DMS 273 treated with DMSO at 0.1 percent for 48 hours (cell line): Measurements from ENCODE around the gene GRB2.
A peak's percentile ranks its signal among the peaks of the same experiment; 100 is the strongest.
"Not testable (repeated sequence)": the region's sequence is repeated elsewhere in the genome, so short reads cannot be mapped to it uniquely, and the experiment has no call there.

Experiments
- DNase-seq: peaks from one replicate; lab custom pipeline; 2025; lab: John Stamatoyannopoulos, UW

Gene GRB2

DNA sequence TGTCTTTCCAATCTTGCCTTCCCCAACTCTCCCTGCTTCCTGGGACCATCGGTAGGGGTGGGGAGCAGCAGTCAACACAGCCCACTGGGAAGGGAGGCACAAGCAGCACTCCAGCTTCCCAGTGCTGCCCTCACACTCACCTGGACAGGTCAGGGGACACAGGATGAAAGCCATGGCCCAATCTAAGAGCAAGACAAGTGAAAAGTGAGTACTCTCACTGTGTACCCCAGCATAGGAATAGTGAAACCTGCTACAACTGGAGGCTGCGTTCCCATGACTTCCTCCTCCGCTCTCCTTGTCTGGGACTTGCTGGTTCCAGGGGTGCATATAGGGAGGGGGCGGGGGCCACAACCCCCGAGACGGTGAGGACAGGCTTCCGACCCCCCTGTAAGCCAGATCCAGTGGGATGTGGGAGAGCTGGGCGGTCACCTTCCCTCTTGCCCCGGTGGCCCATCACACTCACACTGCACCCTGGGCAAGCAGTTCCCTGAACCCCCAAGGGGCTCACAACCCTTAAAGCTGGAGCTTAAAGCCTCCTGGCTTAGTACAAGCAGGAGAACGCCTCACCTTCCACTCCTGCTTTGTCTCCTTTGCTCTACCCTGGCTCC, 86.8 kb downstream of the GRB2 start:
- DNase-seq: no peak

DNA sequence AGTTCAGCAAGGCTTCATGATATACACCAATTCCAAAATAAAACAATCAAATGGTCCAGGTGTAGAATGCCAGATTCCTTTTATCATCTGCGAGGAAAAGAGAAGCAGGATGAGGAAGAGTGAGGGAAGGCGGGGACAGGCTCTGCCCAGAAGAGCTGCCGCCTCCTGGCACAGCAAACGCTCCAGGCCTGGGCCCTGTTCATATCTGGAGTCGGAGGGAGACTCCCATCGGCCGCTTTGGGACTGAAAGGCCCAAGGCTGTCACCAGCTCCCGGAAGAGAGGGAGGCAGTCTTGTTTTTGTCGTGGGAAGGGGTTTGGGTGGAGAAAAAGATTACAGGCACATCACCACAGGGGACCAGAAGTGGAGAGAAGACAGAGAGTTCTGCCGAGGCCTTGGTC, 87.3 kb downstream of the GRB2 start:
- no peak for DNase-seq

DNA sequence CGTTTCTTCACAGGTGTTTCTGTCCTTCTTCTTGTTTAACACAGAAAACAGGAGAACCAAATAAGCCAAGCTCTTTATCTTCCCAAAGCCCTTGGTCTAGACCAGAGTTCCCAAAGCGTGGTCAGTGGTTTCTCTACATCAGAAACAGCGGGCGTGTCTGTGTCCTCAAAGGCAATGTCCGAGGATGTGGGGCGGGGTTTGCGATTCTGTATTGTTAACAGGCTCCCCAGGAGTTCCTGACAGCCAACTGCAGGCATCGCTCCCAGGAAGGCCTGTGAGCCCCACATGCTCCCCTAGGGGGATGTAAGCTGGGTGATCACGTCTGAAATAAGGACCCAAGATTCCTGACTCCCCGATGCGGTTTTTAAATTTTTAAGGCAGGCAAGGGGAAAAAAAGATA, 87.8 kb downstream of the GRB2 start:
- no peak for DNase-seq

- no peak for DNase-seq
Observed at GRCh38 chr17:75316253-75316652, 89.2 kb downstream of the GRB2 start.

DNA sequence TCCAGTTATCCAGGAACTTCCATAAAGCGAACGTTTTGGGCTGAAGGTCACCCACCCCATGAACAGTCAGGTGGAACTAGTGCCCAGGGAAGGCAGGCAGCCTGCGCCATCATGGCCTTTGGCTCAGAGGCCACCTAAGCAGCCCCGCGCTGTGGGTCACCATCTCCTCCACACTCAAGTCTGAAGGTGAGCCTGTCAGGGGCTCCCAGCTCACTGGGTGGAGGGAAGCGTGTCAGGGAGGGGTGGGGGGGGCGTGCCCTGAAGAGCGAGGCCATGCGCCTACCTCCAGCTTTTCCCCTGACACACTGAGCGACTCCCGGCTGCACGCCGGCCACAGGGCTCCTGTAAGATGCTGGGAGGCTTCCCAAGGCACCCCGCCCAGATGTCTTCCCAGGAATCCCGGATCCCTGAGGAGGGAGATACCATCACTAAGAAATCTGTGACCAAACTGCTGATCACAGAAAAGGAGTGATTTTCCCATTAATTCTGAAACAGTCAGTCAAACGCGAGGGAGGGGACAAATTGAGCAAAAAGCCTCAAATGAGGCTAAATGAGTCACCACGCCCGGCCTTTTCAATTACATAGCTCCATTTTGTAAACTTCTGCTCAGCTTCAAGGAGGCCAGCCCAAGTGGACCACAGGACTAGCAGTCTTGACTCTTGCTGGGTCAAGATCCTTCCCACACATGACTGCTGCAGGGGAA, 89.8 kb downstream of the GRB2 start:
- no peak for DNase-seq

GRCh38 chr17:75313941-75314551, 91.4 kb downstream of the GRB2 start:
- DNase-seq: no peak

DNA sequence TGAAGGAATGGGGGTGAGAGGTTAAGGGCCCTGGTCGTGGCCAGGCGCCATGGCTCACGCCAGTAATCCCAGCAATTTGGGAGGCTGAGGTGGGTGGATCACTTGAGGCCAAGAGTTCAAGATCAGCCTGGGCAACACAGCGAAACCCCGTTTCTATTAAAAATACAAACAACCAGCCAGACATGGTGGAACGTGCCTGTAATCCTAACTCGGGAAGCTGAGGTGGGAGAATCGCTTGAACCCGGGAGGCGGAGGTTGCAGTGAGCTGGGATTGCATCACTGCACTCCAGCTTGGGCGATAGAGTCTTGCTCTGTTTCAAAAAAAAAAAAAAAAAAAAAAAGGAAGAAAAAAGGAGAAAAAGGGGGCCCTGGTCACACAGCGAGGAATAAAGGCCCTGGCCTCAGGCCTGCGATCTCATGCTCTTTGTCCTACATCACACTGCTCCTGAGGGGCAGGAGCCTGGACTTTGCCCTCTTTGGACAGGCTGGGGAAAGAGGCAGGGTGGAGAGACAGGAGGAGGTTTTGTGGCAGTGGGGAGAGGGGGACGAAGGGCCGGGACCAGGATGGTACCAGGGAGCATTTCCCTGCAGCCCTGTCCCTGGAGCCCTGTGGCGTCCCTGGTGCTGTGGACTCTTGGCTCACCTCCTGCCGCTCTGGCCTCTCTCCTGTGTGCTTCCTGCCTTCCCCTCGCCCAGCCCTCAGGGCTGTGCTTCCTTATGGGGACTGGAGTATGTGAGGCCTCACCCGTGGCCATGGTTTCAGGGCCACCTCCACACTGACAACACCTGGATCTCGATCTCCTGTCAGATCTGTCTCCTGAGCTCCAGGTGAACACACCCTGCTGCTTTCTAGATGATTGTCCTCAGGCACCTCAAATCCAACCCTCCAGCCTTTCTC, 96.5 kb downstream of the GRB2 start:
- DNase-seq: no peak

DNA sequence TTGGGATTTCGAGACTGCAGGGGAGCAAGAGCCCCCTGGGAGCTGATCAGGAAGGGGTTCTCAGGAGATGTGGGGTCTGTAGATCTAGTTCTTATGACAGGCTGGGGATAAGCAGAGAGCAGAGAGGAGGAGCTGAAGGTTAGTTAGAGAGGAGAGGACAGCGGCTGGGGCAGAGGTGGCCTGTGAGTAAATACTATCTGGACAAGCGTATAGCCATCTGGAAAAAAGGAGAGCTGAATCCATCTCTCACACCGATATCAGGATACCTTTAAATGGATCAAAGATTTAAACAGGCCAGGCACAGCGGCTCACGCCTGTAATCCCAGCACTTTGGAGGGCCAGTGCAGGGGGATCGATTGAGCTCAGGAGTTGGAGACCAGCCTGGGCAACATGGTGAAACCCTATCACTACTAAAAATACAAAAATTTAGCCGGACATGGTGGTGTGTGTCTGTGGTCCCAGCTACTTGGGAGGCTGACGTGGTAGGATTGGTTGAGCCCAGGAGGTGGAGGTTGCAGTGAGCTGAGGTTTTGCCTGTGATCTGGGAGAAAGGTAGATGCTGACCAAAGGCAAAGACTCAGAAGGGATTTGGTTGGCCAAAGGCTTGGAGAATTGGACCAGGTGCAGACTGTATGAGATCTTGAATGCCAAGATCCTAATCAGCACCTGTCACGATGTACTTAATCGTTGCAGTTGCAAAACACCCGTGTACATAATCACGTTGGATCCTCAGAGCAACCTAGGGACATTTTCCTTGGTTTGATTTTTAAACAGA, 97.3 kb downstream of the GRB2 start:
- DNase-seq: no peak

DNA sequence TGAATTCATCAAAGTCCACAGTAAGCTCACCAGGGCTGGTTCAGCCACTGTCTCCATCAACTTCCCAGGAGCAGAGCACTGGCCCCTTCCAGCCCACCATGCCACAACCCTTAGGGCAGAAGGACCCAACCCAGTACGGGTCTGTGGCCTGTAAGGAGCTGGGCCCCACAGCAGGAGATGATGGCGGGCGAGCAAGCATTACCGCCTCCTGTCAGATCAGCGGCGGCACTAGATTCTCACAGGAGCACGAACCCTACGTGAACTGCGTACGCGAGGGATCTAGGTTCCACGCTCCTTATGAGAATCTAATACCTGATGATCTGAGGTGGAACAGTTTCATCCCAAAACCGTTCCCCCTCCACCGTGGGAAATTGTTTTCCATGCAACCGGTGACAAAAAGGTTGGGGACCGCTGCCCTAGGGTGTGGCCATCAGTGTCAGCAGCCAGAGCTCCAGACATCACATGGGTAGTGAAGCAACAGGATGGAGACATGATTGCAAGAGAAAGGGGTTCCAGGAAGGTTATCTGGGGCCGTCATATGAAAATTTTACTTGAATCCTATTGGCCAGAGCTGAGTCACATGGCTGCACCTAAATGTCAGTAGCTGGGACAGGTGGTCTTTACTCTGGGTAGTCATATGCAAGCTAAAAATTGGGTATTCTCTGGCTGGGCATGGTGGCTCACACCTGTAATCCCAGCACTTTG, 103.8 kb downstream of the GRB2 start:
- no peak for DNase-seq

DNA sequence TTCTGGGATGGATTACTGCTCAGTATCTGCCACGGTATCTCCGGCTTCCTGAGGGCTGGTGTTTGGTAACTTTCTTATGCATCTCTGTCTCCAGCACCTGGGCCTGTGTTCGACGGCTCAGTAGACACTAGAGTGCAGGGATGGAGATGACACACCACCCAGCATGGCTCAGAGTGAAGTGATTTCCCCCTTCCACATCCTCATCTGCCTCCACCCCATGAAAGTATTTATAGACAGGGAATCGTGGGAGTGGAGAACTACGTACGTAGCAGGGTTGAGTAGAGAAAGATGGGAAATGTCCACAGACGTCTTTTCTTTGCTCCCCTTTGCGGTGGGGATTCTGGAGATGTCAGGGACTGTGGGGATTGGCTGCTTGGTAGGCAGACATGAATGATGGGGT, 104.4 kb downstream of the GRB2 start:
- DNase-seq: no peak

GRCh38 chr17:75300280-75300679, 105.2 kb downstream of the GRB2 start:
- DNase-seq: no peak

DNA sequence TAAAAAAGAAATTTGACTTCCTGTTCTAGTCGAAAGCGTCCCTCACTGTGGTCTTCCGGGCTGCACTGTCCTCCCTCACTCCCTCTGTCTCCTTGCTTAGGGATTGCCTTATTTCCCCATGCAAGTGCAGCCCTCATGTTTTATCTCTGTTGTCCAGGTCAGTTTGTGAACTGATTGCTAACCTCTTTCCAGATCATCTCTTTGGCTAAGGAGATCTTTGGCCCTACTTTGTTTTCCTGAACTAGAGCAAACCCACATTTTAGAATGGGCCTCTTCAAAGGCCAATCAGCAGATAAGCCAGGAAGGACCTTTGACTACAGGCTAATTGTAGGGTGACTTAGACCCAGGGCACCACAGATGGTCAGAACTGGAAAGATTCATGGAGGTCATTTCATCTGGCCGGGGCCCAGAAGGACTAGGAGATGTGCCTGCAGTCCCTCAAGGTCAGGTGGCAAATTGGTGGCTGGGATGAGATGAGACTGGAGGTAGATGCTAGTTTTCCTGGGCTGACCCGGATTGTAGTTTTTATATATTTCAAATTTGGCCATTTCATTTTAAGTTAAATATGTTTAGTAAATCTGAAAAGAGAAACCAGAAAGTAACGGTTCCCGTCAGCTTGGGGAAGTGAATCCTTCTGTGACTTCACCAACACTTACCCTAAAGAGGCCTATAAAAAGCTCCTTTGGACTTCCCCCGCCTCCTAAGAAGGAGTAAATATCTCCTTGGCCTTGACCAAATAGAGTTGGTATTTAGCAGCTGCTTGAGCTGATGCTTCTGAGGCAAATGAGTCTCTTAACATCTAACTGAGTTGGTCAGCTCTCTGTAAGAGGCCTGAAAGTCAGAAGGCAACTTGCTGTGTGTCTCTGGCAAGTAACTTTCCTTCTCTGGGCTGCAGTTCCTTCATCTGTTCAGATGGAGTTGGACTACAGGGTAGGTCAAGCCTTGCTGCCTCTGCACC, 110.0 kb downstream of the GRB2 start:
- DNase-seq: no peak

DNA sequence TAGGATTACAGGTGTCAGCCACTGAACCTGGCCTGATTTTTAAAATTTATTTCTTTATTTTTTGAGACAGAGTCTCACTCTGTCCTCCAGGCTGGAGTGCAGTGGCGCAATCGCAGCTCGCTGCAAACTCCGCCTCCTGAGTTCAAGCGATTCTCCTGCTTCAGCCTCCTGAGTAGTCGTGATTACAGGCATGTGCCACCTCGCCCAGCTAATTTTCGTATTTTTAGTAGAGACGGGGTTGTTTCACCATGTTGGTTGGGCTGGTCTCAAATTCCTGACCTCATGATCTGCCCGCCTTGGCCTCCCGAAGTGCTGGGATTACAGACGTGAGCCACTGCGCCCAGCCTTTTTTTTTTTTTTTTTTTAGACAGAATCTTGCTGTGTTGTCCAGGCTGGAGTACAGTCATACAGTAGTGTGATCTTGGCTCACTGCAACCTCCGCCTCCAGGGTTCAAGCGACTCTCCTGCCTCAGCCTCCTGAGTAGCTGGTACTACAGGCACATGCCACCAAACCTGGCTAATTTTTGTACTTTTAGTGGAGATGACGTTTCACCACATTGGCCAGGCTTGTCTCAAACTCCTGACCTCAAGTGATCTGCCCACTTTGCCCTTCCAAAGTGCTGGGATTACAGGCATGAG, 112.5 kb downstream of the GRB2 start:
- DNase-seq: not testable (repeated sequence)

DNA sequence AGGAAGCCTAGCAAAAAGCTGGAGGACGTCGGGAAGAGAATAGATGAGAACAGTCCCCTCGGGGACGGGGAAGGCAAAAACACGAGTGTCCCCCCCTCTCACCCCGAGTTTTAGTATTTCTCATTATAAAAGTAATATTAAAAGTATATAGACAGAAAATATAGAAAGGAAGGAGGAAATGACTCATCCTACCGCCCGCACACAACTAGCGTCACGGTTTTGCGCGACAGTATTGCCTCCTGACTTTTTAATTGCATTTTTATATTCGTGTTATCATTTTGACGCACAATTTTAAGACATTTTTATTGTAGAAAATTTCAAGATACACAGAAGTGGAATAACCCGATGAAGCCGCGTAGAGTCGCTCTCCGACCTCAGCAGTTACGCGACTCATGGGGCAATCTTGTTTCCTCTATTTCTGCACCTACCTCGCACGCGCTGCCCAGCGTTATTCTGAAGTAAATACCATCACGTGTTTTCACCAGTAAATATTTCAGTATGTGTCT, 115.6 kb downstream of the GRB2 start:
- DNase-seq: no peak

DNA sequence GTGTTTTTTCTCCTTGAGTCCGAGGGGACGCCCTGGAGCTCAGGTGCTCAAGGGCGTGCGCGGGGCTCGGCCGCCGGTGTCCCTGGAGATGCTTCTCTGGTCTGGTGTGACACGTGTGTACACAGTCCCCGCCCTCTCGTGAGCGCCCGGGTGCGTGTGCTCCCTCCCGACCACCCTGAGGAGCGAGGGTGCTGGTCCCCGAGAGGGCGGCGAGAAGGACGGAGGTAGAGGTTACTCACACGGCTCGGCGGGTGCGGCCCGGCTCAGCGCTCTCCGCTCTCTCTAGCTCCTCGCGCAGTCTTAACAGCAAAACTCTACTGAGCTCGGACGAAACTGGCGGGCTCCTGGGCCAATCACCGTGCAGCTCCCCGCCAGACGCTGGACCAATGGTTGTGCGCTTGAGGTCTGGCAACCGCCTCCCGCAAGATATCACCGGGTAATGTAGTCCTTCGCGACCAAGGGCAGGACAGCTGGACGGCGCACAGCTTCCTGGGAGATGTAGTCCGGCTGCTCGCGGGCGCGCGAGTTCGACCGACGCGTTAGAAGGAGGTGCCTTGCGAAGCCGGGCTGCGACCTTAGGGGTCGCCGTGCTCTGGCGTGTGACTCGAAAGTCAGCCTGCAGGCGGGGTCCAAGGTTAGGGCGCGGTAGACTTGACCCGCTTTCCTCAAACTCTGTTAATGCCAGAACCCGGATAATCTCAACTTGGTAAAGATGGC, 116.2 kb downstream of the GRB2 start, which contains the start of gene SLC25A19:
TSS of gene SLC25A19 (minus strand) at position 319 of the 717 bp plus-strand sequence. CDS start 2,669 bp downstream, outside the sequence.
- DNase-seq: peak; percentile 96

- DNase-seq: peak; percentile 42
Observed at GRCh38 chr17:75288770-75289114, 116.7 kb downstream of the GRB2 start.

DNA sequence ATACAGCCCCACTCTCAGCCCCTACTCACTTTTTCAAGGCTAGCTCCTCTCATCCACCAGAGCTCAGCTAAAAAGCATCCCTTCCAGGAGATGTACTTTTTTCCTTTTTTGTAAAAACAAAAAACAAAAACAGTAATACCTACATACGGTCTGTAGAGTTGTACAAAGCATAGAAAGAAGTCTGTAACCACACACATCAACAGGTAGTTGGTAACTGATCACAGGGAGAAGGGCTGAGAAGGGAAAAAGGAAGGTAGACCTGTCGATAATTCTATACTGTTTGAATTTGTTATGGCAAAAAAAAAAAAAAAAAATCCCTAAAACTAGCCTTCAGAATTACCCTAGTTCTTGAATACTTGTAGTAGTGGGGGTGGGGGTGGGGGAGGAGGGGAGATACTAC, 117.1 kb downstream of the GRB2 start:
- no peak for DNase-seq

GRCh38 chr17:75287221-75287620, 118.3 kb downstream of the GRB2 start:
- DNase-seq: no peak

- DNase-seq: no peak
Observed at GRCh38 chr17:75285123-75285522, 120.4 kb downstream of the GRB2 start.
